HG03354 (cell line): ENCODE data around the gene XKR3.
"Not testable (repeated sequence)": the region's sequence is repeated elsewhere in the genome, so short reads cannot be mapped to it uniquely, and the experiment has no call there.

ENCODE experiments used
- ATAC-seq: cut with Tn5 transposase; IDR thresholded peaks from one replicate; pipeline ENCODE4 v1.9.1; 2021; ENCODE audit warnings: mild to moderate bottlenecking; ENCODE audit not compliant: unreplicated experiment, poor library complexity, severe bottlenecking

Gene XKR3

DNA sequence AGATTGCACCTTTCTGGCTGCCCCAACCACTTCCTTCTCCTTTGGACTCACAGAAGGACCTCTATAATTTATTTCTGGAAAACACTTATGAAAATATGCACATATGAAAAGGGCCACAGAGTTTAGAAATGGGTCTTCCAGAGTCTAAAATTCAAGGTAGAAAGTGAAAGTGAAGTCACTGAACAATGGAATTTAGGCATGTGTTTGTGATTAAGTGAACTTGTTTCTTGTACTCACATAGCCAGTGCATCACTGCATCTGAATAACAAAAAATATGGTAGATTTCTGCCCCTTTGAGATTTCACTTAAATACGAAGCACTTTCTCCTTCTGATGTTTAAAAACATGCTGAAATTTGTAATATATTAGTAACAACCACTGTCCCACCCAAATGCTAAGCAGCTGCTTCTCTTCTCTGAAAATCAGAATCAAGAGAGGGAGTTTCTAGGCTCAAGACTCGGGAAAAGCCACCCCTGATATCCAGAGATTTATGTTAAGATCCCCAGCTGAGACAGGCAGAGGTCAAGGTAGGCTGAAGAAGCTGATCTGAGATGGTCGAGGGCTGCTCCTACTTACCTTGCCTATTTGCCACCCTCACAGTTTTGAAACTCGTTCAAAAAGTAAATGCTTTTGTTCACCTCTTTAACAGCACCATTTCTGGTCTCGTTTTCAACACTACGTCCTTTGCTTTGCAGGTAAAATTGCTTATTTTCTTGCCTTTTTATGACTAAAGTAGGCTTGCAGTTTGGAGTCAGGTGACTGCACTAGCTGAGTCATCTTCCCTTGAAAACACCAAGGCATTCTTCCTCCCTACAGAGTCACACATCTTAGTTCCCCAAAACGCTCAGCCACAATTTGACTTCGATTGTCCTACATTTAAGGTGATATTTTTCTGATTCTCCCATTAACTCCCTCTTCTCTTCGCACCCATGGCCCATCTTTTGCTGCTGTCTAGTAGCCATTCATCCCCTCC is at the start of gene XKR3:
TSS of gene XKR3 (minus strand) at position 696 of the 972 bp plus-strand sequence. CDS start 17,338 bp downstream, outside the sequence.
- peak; percentile 79 for ATAC-seq

DNA sequence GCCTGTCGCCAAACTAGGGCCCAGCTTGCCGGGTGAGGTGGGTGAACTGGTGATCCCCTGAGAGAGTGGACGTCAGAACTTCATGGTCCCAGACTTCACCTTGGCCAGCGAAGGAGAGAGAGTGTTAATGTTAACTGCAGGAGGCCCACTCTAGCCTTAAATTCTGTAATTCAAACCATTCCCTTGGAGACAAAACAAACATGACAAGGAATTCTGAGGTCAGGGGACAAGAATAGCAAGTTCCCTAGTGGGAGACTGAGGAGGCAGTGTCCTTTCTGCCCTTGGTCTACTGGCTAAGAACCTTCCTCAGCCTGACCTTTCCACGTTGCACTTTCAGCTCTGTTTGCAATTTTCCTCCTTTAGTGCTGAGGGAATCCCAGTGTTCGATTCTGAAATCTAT is 44.4 kb upstream of the XKR3 start:
- ATAC-seq = not testable (repeated sequence)

- ATAC-seq = no peak
Measured at GRCh38 chr22:16866167-16866566, 41.0 kb upstream of the XKR3 start.

GRCh38 chr22:16856851-16857250 is 31.6 kb upstream of the XKR3 start:
- not testable (repeated sequence) for ATAC-seq

DNA sequence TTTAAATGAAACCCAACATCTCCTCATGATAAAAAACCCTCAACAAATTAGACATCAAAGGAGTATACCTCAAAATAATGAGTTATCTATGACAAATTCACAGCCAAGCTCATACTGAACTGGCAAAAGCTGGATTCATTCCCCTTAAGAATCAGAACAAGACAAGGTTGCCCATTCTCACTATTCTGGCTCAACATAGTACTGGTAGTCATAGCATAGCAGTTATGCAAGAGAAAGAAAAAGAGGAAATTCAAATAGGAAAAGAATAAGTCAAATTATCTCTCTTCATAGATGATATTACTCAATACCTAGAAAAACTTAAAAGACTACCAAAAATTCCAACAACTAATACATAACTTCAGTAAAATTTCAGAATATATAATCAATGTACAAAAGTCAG is 29.4 kb upstream of the XKR3 start:
- ATAC-seq = no peak

- not testable (repeated sequence) for ATAC-seq
Measured at GRCh38 chr22:16851268-16851996, 26.2 kb upstream of the XKR3 start.

- no peak for ATAC-seq
Measured at GRCh38 chr22:16847271-16847670, 22.1 kb upstream of the XKR3 start.

DNA sequence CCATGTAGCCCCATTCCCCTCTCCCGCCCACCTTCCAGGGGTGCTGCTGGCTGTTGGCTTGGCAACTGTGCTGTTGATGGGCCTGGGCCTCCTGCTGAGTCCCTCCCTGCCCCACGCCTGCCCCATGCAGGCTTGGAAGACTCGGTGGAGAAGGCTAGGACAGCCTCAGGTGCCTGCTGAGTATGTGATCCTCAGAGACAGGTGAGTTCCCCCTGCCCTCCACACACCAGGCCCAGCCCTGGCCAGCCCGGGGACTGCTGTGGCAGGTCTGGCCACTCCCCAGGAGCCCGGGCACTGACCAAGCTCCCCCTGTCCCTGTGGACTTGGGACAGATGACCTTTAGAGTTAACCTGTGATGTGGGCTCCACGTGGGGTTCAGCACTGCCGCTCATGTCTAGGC is 20.7 kb upstream of the XKR3 start:
- no peak for ATAC-seq

- ATAC-seq = no peak
Measured at GRCh38 chr22:16845465-16845864, 20.3 kb upstream of the XKR3 start.

DNA sequence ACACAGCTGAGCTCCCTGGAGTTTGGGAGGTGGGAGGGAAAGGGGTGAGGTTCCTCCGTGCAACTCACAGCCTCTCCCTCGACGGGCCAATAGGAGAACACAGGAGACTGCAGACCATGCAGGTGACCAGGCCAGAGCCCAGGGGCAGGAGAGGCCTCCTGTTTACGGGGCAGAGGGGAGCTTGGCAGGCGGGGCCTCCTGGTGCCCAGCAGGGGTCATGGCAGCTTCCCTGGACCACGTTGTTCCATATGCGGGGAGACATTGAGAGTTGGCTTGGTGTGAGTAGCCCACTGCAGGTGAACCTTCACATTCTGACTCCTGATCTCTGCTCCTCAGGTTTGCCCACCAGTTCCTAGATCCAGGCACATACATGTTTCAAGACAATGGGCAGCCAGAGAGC is 19.3 kb upstream of the XKR3 start:
- no peak for ATAC-seq

DNA sequence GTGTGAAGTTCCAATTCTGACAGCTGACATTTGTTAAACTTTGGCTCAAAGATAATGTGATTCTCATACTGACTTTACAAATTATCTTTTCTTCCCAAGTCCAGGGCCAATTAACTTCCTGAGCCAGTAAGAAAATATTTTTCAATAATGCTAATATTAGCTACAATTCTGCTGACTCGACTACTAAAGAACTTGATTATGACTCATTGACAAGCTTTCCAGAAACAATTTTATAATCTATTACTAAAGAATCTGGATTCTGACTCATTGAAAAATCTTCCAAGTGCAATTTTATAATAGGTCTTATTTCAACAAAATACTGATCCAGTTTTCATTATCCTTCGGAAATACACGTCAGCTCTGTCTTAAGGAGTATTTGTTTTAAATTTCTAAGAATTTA is 12.9 kb upstream of the XKR3 start:
- no peak for ATAC-seq

DNA sequence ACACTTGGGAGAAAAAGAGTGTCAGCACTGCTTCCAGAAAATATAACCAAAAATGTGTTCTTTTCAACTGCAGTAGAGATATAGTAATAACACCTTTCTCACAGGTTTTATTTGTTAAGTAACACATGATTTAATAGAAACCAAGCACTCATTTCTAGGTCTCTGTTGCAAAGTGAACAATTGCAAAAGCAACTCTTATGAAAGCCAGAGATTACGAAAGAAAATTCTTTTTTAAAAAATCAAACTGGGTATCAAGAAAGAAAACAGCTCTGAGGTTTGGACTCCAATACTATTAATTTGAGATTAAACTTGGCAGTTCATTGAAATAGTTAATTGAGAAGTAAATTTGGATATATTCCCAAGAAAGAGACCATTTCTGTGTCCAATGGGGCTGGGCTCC is 9.8 kb upstream of the XKR3 start:
- no peak for ATAC-seq

- no peak for ATAC-seq
Measured at GRCh38 chr22:16831257-16831656, 6.0 kb upstream of the XKR3 start.

GRCh38 chr22:16829985-16830384 is 4.8 kb upstream of the XKR3 start:
- no peak for ATAC-seq

GRCh38 chr22:16828876-16829275 is 3.7 kb upstream of the XKR3 start:
- ATAC-seq = no peak

DNA sequence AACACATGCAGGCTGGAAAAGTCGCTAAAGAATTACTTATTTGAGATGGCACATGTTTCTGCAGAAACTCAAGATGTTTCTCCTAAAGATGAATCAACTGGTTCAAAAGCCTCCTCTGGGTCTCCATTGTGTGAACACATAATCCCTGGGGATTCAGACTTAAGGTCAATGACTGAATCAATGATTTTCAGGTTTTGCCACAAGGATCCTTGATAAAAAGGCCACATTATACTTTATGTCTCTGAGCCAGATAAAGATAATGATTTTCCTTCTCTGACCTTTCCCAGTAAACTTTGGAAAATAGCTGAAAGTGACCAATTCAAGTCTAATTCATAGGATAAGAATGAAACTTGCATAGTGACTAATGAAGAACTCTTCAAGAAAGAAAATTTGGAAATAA is 2.3 kb upstream of the XKR3 start:
- ATAC-seq = no peak

GRCh38 chr22:16819249-16819648 is 6.0 kb downstream of the XKR3 start:
- no peak for ATAC-seq

DNA sequence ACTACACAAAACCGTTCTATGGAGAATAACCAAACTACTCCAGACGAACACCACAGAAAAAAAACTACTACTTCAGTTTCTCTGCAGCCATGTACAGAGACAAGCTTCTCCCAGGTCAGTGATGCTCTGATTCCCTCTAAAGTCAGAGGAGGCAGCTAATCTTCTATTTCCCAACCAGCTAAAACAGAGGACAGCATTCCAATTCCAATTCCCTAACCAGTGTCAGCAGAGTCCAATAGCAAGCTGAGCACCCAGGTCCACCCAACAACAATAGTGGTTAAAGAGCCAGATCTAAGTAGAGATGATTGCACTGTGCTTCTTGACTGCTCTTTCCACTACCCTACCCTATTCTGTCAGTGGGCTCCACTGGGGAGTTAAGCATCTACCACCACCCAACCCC is 6.7 kb downstream of the XKR3 start:
- no peak for ATAC-seq

DNA sequence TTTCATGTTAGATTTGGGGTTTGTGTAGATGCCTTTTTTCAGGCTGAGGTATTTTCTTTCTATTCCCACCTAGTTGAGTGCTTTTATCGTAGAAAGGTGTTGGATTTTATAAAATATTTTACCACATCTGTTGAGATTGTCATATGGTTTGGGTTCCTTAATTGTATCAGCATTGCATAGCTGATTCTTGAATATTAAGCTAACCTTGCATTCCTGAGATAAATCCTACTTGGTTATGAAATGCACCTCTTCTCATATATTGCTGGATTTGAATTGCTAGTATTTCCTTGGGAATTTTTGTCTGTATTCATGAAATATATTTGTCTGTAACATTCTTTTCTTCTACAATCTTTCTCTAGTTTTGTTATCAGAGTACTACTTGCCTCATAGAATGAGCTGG is 10.1 kb downstream of the XKR3 start:
- ATAC-seq = no peak

DNA sequence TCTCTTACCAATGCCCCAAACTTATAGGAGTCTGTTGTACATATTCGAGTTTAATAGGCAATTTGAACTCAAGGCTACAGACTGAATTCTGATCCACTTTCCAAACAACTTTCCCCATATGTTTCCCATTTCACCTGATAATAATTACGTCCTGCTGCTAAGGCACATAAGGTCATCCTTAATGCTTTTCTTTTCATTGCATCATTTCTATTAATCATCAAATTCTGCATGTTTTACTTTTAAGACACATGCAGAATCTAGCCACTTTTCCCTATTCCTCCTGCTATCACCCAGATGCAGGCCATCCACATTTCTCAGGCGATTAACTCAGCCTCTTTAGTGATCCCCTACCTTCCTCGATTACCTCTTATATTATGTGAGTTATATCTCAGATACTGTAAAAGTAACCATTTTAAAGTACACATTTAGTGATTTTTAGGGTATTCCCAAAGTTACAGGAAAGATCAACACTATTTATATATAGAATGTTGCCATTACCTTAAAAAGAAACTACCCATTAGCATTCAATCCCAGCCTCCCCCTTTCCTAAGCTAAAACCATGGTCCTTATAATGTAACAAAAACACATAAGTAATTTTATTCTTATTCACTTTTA is 14.9 kb downstream of the XKR3 start:
- ATAC-seq = no peak
